ENCODE results near the gene PCDHGA2. TPM values are rescaled to one million over a fixed set of nuclear protein-coding genes. Genes with fewer than 3 reads are reported as not detected.
"Not testable (repeated sequence)": the region's sequence is repeated elsewhere in the genome, so short reads cannot be mapped to it uniquely, and the experiment has no call there.

The PCDHGA2 gene
- total RNA-seq, 2 donors from 2014 or later = 8.5 to 13.8 TPM

- Histone ChIP-seq H3K27ac (no peak within 1 kb of the TSS), H3K4me1 (ENCODE audit: control insufficient read depth in 1 of 2, low read depth in 2 of 2) (no peaks in the 10 kb centered on the region), H3K4me3 (peak within 1 kb of the TSS; percentile 53), H3K9me3 (peaks cover 89% of the 10 kb centered on the region), H3K36me3 (peaks cover 3% of the 10 kb centered on the region), H3K27me3 (replicated peaks; ENCODE audit: insufficient read depth) (no peaks in the 10 kb centered on the region)
- DNase-seq (ENCODE audit: low spot score) (no peak), ATAC-seq (ENCODE audit: insufficient number of reproducible peaks, low FRiP score, low read depth) (no peak)
- peak; percentile 11 for TF ChIP-seq CTCF (IDR thresholded peaks at IDR 0.05)
Observed at GRCh38 chr5:141343242-141343952, 4.8 kb downstream of the PCDHGA2 start, which contains the start of gene PCDHGA3. PCDHGA3 (plus strand) TSS chr5:141343829; CDS start chr5:141344034, 205 bp downstream.

- H3K9me3 ChIP-seq = peaks cover 89% of the 10 kb centered on the region
- DNase-seq (ENCODE audit: low spot score) = no peak
- peaks cover 3% of the 10 kb centered on the region for H3K36me3 ChIP-seq
- no peak overlapping the region for H3K27ac ChIP-seq
- no peaks in the 10 kb centered on the region for H3K27me3 ChIP-seq (replicated peaks; ENCODE audit: insufficient read depth)
- no peak for TF ChIP-seq CTCF (IDR thresholded peaks at IDR 0.05)
- peak overlapping the region; percentile 53 for H3K4me3 ChIP-seq
- no peaks in the 10 kb centered on the region for H3K4me1 ChIP-seq (ENCODE audit: control insufficient read depth in 1 of 2, low read depth in 2 of 2)
- ATAC-seq (ENCODE audit: insufficient number of reproducible peaks, low FRiP score, low read depth) = no peak
Observed at GRCh38 chr5:141343953-141344463, 5.4 kb downstream of the PCDHGA2 start.

GRCh38 chr5:141345327-141345726, 6.8 kb downstream of the PCDHGA2 start:
- Histone ChIP-seq H3K9me3 (peaks cover 89% of the 10 kb centered on the region), H3K27ac (no peak overlapping the region), H3K36me3 (no peaks in the 10 kb centered on the region), H3K4me3 (peak overlapping the region; percentile 19), H3K4me1 (ENCODE audit: control insufficient read depth in 1 of 2, low read depth in 2 of 2) (no peaks in the 10 kb centered on the region), H3K27me3 (replicated peaks; ENCODE audit: insufficient read depth) (no peaks in the 10 kb centered on the region)
- TF ChIP-seq CTCF (IDR thresholded peaks at IDR 0.05) = no peak
- no peak for ATAC-seq (ENCODE audit: insufficient number of reproducible peaks, low FRiP score, low read depth)
- DNase-seq (ENCODE audit: low spot score) = no peak

GRCh38 chr5:141346017-141346416, 7.5 kb downstream of the PCDHGA2 start:
- not testable (repeated sequence) for H3K4me3 ChIP-seq; H3K4me1 ChIP-seq (ENCODE audit: control insufficient read depth in 1 of 2, low read depth in 2 of 2); H3K36me3 ChIP-seq; DNase-seq (ENCODE audit: low spot score); H3K27me3 ChIP-seq (replicated peaks; ENCODE audit: insufficient read depth); ATAC-seq (ENCODE audit: insufficient number of reproducible peaks, low FRiP score, low read depth); H3K27ac ChIP-seq
- peaks cover 89% of the 10 kb centered on the region for H3K9me3 ChIP-seq

GRCh38 chr5:141349917-141350619, 11.5 kb downstream of the PCDHGA2 start, which contains the start of gene PCDHGB1:
PCDHGB1 (plus strand) TSS chr5:141350099; CDS start chr5:141350261, 162 bp downstream.
- Histone ChIP-seq H3K9me3 (peaks cover 79% of the 10 kb centered on the region), H3K4me3 (peak within 1 kb of the TSS; percentile 55), H3K4me1 (ENCODE audit: control insufficient read depth in 1 of 2, low read depth in 2 of 2) (no peaks in the 10 kb centered on the region), H3K36me3 (no peaks in the 10 kb centered on the region), H3K27me3 (replicated peaks; ENCODE audit: insufficient read depth) (no peaks in the 10 kb centered on the region), H3K27ac (no peak within 1 kb of the TSS)
- no peak for TF ChIP-seq CTCF (IDR thresholded peaks at IDR 0.05)
- ATAC-seq (ENCODE audit: insufficient number of reproducible peaks, low FRiP score, low read depth) = no peak
- DNase-seq (ENCODE audit: low spot score) = no peak
